ENCODE results near the gene PLCB1.
"Not testable (repeated sequence)": the region's sequence is repeated elsewhere in the genome, so short reads cannot be mapped to it uniquely, and the experiment has no call there.

PLCB1 gene

DNA sequence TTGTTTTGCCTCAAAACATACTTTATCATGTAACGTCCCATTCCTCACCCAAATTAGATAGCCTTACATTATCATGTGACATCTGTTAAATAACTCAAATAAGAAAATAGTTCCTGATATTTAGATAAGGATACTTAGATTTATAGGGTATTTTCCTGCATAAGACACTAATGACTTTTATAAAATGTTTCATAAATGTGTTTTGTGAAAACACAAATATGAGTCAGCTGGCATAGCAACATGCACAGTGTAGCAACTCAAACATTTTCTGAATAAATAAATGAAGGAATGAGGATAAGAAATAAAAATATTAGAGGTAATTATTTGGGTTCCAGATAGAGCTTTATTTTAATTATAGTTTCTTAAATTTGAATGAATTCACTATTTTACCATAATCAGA lies 476.4 kb downstream of the PLCB1 start:
- no peak for DNase-seq (ENCODE audit: low read depth)

DNA sequence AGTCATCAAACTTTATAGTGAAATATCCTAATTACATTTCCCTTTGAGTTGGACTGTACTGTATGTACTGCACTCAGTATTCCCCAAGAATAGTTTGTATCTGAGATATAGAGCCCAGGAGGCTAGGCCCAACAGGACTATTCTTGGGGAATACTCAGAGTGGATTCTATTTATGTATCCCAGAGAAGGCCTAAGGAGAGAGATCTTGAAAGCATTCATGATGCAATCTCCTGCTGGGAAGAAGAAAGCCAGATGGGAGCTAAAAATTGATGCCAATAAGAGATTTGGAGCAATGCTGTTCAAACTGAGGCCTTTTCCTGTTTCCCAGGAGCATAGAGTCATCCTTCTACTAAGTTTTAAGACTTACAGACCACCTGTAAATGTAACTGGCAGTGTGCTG lies 484.7 kb downstream of the PLCB1 start:
- DNase-seq (ENCODE audit: low read depth) = no peak

DNA sequence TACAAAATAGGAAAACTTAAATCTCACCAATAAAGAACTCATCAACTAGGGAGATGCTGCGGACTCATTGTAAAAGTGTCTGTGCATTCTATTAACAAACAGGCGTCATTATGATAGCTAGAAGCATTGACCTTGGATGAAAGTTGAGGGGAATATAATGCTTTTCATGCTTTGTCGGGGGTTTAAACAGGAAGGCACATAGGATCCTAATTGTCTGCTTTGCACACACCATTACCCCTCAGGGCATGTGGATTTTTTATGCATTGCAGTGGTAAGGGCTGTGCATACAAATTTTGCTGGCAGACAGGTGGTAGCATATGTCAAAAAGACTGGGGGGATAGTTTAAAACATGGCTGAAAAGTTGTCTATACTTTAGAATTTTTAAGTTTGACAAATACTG lies 488.9 kb downstream of the PLCB1 start:
- DNase-seq (ENCODE audit: low read depth) = no peak

DNA sequence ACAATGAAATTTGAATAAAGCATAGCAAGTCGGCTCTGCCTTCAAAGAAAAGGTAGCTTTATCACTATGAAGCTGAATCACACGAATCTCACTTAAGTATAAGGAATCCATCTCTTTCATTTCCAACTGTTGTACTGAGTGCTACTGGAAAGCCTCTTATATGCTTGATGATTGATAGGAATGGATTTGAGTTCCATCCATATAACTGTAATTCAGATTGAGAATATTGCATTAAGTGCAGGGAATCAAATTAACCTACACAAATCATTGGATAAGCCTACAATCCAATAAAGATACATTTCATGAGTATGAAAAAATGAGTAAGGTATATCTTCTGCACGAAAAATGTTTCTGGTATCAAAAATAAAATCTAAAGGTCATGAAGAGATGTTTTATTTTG lies 492.0 kb downstream of the PLCB1 start:
- DNase-seq (ENCODE audit: low read depth) = no peak

DNA sequence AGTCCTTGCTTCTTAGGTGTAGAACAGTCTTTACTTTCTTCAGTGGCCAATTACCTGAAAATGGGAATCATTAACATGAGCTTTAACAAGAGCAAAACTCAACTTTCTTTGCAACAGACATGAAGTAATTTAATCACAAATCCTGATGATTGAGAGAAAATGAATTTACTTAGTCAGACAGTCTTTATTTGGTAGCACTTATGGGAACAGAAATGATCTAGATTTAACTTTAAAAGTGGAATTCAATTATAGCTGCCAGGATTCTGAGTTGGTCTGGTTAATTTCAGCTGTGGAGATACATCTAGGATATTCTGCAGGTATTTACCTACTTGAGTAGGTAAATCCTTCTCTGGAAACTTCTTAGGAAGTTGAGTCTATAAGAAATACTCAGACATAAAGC lies 492.6 kb downstream of the PLCB1 start:
- DNase-seq (ENCODE audit: low read depth) = no peak

DNA sequence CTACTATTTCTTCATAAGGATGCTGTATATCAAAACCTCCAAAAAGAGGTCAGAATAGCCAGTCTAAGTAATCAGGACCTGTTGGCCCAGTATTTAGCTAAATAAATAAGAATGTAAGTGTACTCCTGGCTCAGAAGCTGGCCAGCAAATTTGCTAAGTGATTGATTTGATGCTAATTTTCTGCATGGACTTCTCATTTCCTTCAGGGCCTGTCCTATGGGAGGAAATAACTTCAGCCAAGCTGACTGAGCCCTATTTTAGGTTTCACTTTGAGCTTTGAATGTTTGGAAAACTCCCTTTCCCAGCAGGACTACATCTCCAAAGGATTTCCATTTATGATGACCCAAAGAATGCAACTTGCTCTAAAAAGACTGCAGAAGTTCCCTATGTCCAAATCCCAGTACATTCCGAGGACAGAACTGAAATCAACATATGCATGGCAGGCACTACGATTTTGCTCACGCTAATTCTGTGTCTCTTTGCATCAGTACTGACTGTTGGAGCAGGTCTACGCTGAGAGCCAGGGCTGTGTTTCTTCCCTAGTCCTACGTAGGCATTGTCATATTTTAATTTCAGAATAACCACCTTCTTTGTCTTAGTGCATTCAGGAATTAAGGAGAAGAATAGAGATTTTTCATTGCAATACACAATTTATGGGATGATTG lies 495.4 kb downstream of the PLCB1 start:
- DNase-seq (ENCODE audit: low read depth) = no peak

DNA sequence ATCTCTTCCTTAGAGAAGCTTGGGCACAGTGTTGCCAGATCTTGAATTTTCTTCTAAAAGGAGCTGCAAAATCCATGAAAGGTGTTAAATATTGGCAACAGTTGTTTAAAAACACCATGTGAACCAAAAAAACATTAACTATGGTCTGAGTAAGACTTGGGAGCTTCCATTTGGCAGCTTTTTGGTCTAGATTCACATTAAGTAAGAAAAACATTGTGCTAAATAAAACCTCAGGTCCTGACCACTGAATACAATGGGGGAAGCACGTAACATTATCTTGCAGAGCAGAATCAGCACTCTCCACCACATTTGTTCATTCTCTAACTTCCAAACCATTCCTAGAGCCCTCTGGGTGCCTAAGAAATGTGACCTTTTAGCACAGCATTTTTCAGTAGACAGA lies 499.2 kb downstream of the PLCB1 start:
- no peak for DNase-seq (ENCODE audit: low read depth)

DNA sequence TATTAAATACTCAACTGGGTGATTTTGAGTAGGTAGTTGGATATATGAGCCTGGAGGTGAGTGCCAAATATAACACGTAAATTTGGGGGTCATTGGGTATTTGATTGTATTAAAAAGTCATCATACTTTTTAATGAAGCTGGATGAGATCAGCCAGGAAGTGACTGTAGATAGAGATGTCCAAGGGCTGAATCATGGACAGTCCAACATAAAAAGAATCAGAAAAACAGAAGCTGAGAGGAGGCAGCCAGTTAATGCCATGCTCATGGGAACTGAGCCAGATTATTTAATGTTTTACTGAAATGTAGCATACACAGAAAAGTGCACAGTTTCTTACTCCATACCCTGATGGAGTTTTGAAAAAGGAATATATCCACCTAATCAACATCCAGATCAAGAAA lies 501.3 kb downstream of the PLCB1 start:
- no peak for DNase-seq (ENCODE audit: low read depth)

DNA sequence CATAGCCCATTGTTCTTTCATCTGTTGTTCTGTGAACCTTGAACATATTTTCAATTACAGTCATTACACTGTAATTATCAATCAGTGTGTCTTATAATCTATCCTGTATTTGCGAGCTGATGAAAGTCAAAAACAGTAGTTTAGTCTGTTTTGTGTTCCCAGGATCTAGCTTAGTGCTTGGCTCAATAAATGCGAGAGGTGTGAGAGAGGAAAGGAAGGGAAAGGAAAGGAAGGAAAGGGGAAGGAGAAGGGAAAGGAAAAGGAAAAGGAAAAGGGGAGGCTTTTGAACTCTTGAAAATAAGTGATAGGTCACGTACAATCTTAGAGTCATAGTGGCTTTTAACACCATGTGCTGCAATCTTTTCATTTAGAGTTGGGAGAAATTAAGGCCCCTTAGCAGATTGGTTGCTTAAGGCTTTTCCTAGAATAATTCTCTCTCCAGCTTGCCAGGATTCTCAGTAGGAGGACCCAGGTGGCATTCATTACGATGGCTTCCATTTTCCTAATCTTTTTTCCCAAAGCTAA lies 503.0 kb downstream of the PLCB1 start:
- no peak for DNase-seq (ENCODE audit: low read depth)

DNA sequence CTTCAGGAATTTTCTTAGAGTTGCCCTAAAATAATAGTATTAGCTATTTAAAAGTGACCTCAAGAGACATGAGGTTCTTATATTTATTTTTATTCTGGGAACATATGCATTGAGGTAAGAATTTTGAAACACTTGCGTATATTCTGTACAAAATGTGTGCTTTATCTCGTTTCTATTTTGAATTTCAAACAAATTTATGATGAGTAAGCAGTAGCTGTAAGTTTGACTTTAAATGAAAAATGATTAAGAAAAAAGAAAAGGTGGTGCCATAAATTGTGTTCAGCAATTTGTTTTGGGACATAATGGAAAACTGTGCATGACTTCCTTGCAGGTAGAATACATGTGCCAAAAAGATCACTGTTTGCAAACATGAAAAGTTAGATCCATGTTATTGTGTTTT lies 503.8 kb downstream of the PLCB1 start:
- DNase-seq (ENCODE audit: low read depth) = no peak

DNA sequence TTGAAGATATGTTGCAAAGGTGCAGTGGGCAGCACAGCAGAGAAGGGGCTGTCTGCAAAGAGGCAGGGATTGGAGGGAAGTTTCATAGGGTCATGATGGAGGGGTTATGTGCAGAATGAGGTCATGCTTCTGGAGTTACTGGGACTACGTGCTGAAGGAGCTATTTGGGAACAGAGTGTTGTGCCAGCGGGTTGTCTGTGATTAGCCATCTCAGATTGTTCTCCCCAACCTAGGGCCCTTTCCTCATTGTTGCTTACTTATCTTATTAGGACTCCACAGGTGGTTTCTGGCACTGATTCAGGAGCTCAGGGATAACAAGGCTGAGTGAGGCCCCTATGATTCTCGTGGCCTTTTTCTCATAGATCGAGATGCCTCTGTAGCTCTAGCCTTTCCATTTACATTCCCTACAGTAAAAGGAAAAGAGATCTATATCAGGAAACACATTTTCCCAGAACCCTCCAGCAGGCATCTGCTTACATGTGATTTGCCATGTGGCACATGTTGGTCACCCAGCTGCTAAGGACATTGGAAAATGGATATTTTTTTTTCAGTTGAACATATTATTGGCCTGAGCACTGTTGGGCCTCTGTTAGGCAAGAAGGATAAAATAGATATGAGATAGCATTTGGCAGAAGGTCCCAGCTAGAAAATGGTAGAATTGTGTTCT lies 507.2 kb downstream of the PLCB1 start:
- DNase-seq (ENCODE audit: low read depth) = no peak

DNA sequence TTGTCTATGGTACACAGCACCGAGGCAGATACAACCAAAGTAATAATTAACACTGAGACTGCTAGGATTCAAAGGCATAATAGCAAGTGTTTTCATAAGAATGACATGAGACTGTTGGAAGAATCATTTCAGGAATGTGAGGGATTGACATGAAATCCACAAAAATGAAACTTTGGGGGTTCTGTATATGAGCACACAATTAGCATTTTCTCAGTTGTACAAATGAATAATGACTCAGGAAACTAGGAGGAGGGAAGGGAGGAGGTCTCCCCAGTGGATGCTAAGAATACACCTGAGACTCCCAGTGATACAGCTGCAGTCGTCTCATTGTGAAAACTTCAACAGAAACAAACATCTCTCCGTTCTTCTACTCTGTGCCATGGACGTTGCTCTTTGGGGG lies 508.4 kb downstream of the PLCB1 start:
- DNase-seq (ENCODE audit: low read depth) = no peak

DNA sequence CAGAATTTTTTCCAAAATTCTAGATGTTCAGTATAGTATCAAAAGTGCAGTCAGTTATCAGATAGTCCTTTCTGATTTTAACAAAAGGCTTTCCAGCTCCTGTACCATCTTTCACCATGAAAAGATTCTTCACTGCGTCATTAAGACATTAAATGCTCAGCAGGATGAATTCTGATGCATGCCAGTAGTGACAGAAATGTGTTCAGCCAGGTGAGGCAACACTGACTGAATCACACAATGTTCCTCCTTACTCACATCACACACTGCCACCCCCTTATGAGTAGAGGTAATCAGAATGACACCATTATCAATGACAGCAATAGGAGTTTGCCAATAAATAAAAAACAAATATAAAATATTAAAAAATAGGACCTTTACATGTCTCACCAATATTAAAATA lies 510.2 kb downstream of the PLCB1 start:
- DNase-seq (ENCODE audit: low read depth) = no peak

DNA sequence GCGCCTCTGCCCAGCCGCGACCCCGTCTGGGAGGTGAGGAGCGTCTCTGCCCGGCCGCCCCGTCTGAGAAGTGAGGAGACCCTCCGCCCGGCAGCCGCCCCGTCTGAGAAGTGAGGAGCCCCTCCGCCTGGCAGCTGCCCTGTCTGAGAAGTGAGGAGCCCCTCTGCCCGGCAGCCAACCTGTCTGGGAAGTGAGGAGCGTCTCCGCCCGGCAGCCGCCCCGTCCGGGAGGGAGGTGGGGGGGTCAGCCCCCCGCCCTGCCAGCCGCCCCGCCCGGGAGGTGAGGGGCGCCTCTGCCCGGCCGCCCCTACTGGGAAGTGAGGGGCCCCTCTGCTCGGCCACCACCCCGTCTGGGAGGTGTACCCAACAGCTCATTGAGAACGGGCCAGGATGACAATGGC lies 512.4 kb downstream of the PLCB1 start:
- not testable (repeated sequence) for DNase-seq (ENCODE audit: low read depth)

DNA sequence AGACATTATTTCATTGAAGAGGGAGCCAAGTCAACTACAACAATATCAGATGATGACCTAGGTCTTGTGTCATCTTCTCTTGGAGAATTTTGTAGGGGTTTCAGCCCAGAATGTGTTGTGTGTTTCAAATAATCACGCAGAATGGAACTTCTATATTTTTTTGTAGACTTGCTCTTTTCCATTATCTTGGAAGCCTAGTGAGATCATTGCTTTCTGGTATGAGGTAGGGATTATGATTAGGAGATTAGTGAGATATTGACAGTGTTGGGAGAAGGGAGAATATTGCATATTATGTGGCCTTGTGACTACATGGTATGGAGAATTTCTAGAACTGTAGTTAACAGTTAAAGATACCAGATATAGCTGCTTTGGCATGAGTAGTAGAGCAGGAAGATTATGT lies 513.3 kb downstream of the PLCB1 start:
- no peak for DNase-seq (ENCODE audit: low read depth)

DNA sequence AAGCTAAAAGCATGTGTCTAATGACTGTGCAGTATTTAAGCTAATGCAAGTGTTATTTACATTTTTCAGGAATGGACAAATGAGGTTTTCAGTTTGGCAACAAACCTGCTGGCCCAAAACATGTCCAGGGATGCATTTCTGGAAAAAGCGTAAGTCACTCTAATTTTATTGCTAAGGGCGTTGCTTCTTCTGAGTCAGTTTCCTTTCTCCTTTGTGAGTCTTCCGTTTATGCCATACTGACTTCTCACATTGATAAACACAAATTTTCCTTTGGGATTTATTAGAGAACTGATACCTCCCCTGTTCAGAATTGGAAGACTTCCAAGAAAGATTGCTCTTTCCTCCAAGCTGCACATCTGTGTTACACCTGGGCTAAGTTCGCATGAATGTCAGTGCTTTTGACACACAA lies 514.0 kb downstream of the PLCB1 start:
- DNase-seq (ENCODE audit: low read depth) = no peak

DNA sequence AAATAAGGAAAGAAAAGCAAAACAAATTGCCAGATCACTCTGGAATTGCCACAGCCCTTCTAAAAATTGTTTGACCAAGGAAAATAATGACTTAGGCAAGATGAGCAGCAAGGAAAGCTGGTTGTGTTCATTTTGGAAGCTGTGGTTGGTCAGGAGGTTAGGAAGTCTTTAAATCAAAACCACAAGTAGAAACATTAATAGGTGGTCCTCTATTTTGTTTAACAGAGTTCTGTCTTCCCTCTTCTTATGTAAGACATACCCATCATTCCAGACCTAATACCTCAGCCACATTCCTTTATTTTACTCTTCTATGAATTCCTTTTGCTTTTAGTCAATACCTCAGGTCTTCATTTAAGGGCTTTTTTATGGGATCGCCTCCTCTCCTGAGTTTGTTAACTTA lies 514.6 kb downstream of the PLCB1 start:
- no peak for DNase-seq (ENCODE audit: low read depth)

DNA sequence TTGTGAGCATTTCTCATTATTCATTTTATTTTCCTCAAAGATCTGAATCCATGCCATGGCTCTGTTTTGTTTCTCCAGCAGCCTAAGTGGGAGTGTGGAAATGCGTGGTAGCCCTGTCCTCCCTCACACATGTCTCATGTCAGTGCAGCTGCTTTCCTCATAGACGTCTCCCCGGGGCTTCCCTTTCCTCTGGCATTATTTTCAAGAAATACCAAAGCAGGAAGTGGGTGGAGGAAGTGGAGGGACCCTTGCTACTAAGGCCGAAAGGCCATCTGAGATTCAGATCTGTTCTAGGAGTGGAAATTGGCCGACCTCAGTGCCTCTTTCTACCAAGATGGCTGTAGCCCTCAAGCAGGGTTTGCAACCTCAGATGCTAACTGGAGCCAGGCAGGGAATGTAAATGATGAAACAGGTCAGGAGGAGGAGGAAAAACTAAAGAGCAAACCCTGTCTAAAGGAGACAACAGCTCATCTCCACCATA lies 515.9 kb downstream of the PLCB1 start:
- DNase-seq (ENCODE audit: low read depth) = no peak

DNA sequence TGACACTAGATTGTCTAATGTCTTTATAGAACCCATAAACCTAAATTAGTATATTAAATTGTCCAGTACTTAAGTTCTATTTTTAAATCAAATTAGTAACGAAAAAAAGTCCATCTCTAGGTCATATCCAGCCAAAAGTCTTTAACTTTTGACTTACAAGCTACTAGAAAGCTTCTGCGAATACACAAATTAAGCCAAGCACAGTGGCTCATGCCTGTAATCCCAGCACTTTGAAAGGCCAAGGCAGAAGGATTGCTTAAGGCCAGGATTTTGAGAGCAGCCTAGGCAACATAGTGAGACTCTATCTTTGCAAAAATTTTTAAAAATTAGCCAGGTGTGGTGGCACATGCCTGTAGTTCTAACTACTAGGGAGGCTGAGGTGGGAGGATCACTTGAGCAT lies 516.4 kb downstream of the PLCB1 start:
- DNase-seq (ENCODE audit: low read depth) = no peak

DNA sequence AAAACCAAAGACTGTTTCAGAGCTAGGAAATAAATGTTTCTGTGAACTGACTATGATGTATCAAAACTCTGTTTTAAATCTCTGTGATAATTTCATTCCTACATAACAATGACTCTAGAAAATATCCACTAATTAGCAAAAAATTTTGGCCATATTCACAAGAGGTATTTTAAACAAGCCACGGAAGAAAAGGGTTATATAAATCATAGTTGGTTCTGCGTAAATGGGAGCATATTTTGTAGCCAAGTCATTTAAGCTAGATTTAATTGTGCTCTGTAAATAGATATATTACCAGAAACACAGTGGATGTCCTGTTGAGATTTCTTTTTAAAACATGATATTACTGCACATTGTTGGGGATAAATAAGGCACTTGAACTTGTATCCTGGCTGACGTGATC lies 520.3 kb downstream of the PLCB1 start:
- DNase-seq (ENCODE audit: low read depth) = no peak

DNA sequence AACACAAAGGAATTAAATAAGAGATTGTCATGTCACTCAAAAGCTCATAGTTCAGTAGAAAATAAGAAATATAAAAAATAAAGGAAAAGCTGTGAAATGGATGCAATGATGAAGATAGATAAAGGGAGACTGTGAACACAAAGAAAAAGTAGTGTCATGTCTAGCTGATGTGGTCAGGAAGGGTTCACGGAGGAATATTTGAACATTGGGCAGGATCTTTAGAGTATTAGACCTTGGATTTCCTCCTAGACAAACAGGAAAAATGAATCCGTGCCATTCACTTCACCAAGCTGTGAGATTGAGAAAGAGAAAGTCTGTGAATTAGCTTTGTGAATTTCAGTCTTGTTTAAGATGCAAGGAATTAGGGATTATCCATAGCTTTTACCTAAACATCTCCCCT lies 522.4 kb downstream of the PLCB1 start:
- no peak for DNase-seq (ENCODE audit: low read depth)

DNA sequence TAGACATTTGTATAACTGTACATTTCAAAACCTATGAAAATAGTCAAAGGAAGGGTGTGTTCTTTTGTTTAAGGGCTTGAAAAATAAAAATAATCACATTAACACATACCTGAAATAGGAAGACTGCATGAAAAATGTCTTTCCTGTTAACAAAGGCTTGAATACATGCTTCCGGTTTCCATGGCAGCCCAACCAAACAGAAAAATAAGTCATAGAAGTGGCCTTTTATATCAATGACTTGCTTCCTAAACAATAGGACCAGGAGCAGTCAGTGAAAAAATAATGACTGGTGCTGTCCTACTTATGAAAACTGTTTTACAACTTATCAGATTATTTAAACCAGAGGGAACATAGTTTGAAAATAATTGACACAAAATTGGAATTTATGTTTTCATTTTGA lies 524.3 kb downstream of the PLCB1 start:
- DNase-seq (ENCODE audit: low read depth) = no peak

DNA sequence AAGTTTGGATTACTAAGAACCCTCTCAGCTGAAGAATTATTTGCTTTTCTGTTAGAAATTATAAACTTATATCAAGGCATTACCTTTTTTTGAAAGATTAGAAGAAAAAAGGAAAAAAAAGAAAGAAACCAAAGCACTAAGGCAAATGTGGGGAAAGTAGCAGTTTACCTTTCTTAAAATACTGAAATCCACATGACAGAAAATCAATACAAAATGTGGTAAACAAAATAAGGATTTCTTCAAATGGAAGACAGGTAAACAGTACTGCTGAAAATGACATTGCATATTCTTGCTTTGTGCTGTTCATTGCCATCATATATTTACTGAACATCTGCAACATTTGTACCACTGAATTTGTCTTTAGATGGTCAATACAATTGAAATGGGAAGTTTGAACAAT lies 525.6 kb downstream of the PLCB1 start:
- no peak for DNase-seq (ENCODE audit: low read depth)

DNA sequence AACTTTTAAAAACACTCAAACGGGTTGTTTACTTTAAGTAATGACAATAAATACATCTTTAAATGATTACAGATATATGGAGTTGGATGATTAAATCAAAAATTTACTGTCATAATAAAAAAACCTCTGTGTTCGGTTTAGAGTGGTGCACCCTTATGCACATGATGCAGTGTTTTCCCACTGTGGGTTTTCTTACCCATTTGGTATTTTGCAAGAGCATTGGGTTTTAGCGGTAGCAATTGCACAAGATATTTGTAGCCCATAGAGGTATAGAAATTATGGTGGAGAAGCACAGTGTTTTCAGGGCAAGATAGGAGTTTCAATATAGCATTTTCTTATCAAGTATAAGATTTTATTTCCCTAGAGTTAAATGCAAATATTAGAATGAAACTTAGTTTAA lies 526.0 kb downstream of the PLCB1 start:
- no peak for DNase-seq (ENCODE audit: low read depth)

All from stimulated activated CD8-positive, alpha-beta memory T cell treated with anti-CD3 and anti-CD28 coated beads, Interleukin-15, amount 100 ng/mL, for 24 hours (primary cell).